Measurements from ENCODE around the gene GRN. TPM values are rescaled to one million over a fixed set of nuclear protein-coding genes. Genes with fewer than 3 reads are reported as not detected.

The GRN gene
- total and polyA plus RNA-seq, 2 of the 8 experiments (the other 6 are each of a cell fraction or from before 2014, with no cell fraction given): 108 to 387 TPM

DNA sequence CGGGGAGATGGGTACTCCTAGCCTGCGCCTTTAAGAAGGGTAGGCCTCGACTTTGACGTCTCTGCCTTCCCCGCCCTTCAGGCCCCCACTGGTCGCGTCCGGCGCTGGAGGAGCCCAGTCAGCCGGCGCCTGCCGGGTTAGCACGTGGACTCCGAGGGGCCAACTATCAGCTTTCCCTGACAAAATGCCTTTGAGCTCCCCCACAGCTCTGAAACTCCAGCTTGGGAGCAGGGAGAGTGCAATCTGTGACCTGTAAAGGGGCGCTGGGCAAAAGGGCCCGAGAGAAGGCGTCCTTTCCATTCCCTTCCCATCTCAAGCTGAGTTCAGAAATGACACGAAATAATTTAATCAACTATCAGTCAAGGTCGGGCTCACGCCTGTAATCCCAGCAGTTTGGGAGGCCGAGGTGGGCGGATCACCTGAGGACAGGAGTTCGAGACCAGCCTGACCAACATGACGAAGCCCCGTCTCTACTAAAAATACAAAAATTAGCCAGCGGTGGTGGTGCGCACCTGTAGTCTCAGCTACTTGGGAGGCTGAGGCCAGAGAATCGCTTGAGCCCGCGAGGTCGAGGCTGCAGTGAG lies 18.1 kb upstream of the GRN start (continued):
- no peak for TF ChIP-seq KDM5A (IDR thresholded peaks at IDR 0.05; ENCODE audit: low read length)
- TF ChIP-seq, protein P1, sequence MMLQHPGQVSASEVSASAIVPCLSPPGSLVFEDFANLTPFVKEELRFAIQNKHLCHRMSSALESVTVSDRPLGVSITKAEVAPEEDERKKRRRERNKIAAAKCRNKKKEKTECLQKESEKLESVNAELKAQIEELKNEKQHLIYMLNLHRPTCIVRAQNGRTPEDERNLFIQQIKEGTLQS (IDR thresholded peaks at IDR 0.05; ENCODE audit: insufficient read depth, low read depth, low read length): no peak
